Renal cortical epithelial cell (primary cell): ENCODE results near the gene CHAD. TPM values are rescaled to one million over a fixed set of nuclear protein-coding genes. Genes with fewer than 3 reads are reported as not detected.

Source experiments
- DNase-seq: peaks from one replicate; pipeline ENCODE4 v3.0.0-alpha.2; 2011; ENCODE audit warnings: low read depth
- total RNA-seq: library from RNA; depleted of rRNA; stranded (reverse); fragments of >200 nt; gene quantifications from 2 replicates; pipeline ENCODE4 v1.2.3, GENCODE V29; 2014

CHAD gene
- total RNA-seq, 1 donor from 2014 or later = not detected

- no peak for DNase-seq
Measured at GRCh38 chr17:50475362-50475761, 6.7 kb upstream of the CHAD start.

- no peak for DNase-seq
Measured at GRCh38 chr17:50474523-50474922, 5.8 kb upstream of the CHAD start.

- DNase-seq = no peak
Measured at GRCh38 chr17:50473901-50474300, 5.2 kb upstream of the CHAD start.

- peak; percentile 39 for DNase-seq
Measured at GRCh38 chr17:50472761-50473161, 4.1 kb upstream of the CHAD start.

GRCh38 chr17:50472286-50472685, 3.6 kb upstream of the CHAD start:
- no peak for DNase-seq

- no peak for DNase-seq
Measured at GRCh38 chr17:50471009-50471905, 2.6 kb upstream of the CHAD start.

- DNase-seq = no peak
Measured at GRCh38 chr17:50470426-50470825, 1.7 kb upstream of the CHAD start.

GRCh38 chr17:50469671-50470305, 1.1 kb upstream of the CHAD start:
- DNase-seq = no peak

GRCh38 chr17:50469208-50469605, 527 bp upstream of the CHAD start:
- no peak for DNase-seq

GRCh38 chr17:50467855-50468303, 801 bp downstream of the CHAD start:
- DNase-seq = no peak

- DNase-seq = no peak
Measured at GRCh38 chr17:50467114-50467854, 1.4 kb downstream of the CHAD start.

GRCh38 chr17:50466371-50467113, 2.1 kb downstream of the CHAD start:
- DNase-seq = no peak

GRCh38 chr17:50465635-50466034, 3.0 kb downstream of the CHAD start:
- DNase-seq = no peak

- DNase-seq = no peak
Measured at GRCh38 chr17:50465171-50465570, 3.5 kb downstream of the CHAD start.

GRCh38 chr17:50464736-50465135, 3.9 kb downstream of the CHAD start:
- DNase-seq = no peak

- DNase-seq = no peak
Measured at GRCh38 chr17:50464121-50464520, 4.6 kb downstream of the CHAD start.

- no peak for DNase-seq
Measured at GRCh38 chr17:50462446-50462845, 6.2 kb downstream of the CHAD start.

- DNase-seq = no peak
Measured at GRCh38 chr17:50461550-50462132, 7.0 kb downstream of the CHAD start.

- no peak for DNase-seq
Measured at GRCh38 chr17:50460831-50461526, 7.7 kb downstream of the CHAD start.

GRCh38 chr17:50459756-50460155, 8.9 kb downstream of the CHAD start:
- no peak for DNase-seq
